Vagina (tissue), 2 donors: ENCODE results near the gene ADORA1.

ENCODE experiments used
- CTCF ChIP-seq, 3 experiments: fragments of 450-650 bp in 2 of 3; fragments of 200-600 bp in 1 of 3; sonication (generic) in 1 of 3; IDR thresholded peaks; one replicate each; pipeline ENCODE4 v1.5.1; 2017 to 2019; ENCODE audit warnings: antibody characterized with exemption in 3 of 3, mild to moderate bottlenecking in 2 of 3, moderate library complexity in 2 of 3
- POLR2A ChIP-seq, 2 donors: fragments of 450-650 bp; IDR thresholded peaks; one replicate each; pipeline ENCODE4 v1.6.1; 2017; ENCODE audit warnings: antibody characterized with exemption in 2 of 2, mild to moderate bottlenecking in 2 of 2, moderate library complexity in 2 of 2
- POLR2AphosphoS5 ChIP-seq, 2 donors: sonication (generic); formaldehyde crosslinking; IDR thresholded peaks; one replicate each; pipeline ENCODE4 v1.9.0; 2017; ENCODE audit warnings: antibody characterized with exemption in 2 of 2, mild to moderate bottlenecking in 2 of 2, low read depth in 1 of 2; ENCODE audit not compliant: insufficient read depth in 1 of 2

GRCh38 chr1:203167913-203168200 is 40.3 kb downstream of the ADORA1 start:
- TF ChIP-seq POLR2A (IDR thresholded peaks at IDR 0.05) (no peak), CTCF (IDR thresholded peaks at IDR 0.05) (no peak), POLR2AphosphoS5 (IDR thresholded peaks at IDR 0.05; ENCODE audit: insufficient read depth in 1 of 2, low read depth in 1 of 2) (no peak)
